Adrenal gland (tissue), 12 donors: ENCODE results near the gene CGN. TPM values are rescaled to one million over a fixed set of nuclear protein-coding genes. Genes with fewer than 3 reads are reported as not detected.
A peak's percentile ranks its signal among the peaks of the same experiment; 100 is the strongest.

Experiments
- DNase-seq, 7 donors: peaks; one replicate each; pipeline ENCODE4 v3.0.0-alpha.2; 2019 to 2020
- H3K27ac ChIP-seq, 5 donors: fragments of 200-600 bp; sonication (generic) in 4 of 5; 1 replicate in 3 of 5; 2 replicates in 2 of 5; pipeline versions ENCODE4 v1.5.1 to v1.8.0; 2016 to 2020; ENCODE audit warnings: mild to moderate bottlenecking in 1 of 5
- H3K27me3 ChIP-seq: fragments of 200-600 bp; 2 replicates; pipeline ENCODE4 v1.8.0; 2021
- H3K36me3 ChIP-seq, 2 donors: fragments of 200-600 bp; replicated peaks in 1 of 2; 1 replicate in 1 of 2; 2 replicates in 1 of 2; pipeline versions ENCODE4 v1.5.1 to v1.8.0; 2018 to 2022
- H3K4me1 ChIP-seq, 2 donors: fragments of 200-600 bp; replicated peaks in 1 of 2; 1 replicate in 1 of 2; 2 replicates in 1 of 2; pipeline versions ENCODE4 v1.5.1 to v1.8.0; 2018 to 2021
- H3K4me3 ChIP-seq, 4 donors: fragments of 200-600 bp; sonication (generic) in 3 of 4; one replicate each; pipeline ENCODE4 v1.5.1; 2016 to 2018
- H3K9me3 ChIP-seq, 3 donors: fragments of 200-600 bp; sonication (generic) in 1 of 3; replicated peaks in 1 of 3; 1 replicate in 2 of 3; 2 replicates in 1 of 3; pipeline versions ENCODE4 v1.5.1 to v1.8.0; 2016 to 2021
- CTCF ChIP-seq, 6 experiments: fragments of 450-650 bp in 4 of 6; fragments of 200-600 bp in 2 of 6; sonication (generic) in 1 of 6; IDR thresholded peaks; 1 replicate in 5 of 6; 2 replicates in 1 of 6; pipeline versions ENCODE4 v1.5.1 to v1.8.0; 2016 to 2021; ENCODE audit warnings: antibody characterized with exemption in 6 of 6, mild to moderate bottlenecking in 2 of 6, moderate library complexity in 1 of 6
- POLR2A ChIP-seq, 2 donors: fragments of 450-650 bp; IDR thresholded peaks; one replicate each; pipeline ENCODE4 v1.6.1; 2017; ENCODE audit warnings: antibody characterized with exemption in 2 of 2, mild to moderate bottlenecking in 2 of 2, moderate library complexity in 1 of 2
- WGBS, 4 donors: extraction: QIAGEN DNeasy Blood & Tissue Kit in 2 of 4; methylation state at CpG; one replicate each; pipeline versions ENCODE4 v1.1.5 to v1.1.7; 2013 to 2017; 5-methylcytosine and 5-hydroxymethylcytosine counted together
- intact Hi-C, 2 donors: fragments of 100-400 bp; cut with DNase I; formaldehyde crosslinking; loops; one replicate each; pipeline versions ENCODE4 v1.14.1 to v1.15.0; 2022 to 2023
- polyA plus RNA-seq, 3 donors: library from polyadenylated mRNA; stranded (reverse); fragments of 200-250 nt in 2 of 3; fragments of 350-450 nt in 1 of 3; fragmentation: Illumina TruSeq in 1 of 3; extraction: RNeasy Lipid Tissue Mini Kit (QIAGEN cat#74804) in 1 of 3; gene quantifications; one replicate each; pipeline ENCODE4 v1.2.3, GENCODE V29; 2013 to 2014
- total RNA-seq, 9 donors: library from RNA; depleted of rRNA in 4 of 9; stranded (reverse); fragments of >200 nt in 4 of 9; fragments of 120-200 nt in 1 of 9; fragmentation: NEBNext Ultra II Directional in 1 of 9; extraction: Animal tissue kit (Norgen Biotek cat#: 25700) in 1 of 9; gene quantifications; one replicate each; pipeline versions ENCODE4 v1.1.0 to v1.2.4, GENCODE V29; 2013 to 2023
- donor health status: healthy with polysubstance abuse.
- donor health status: Bipolar disorder and iron deficiency.
- donor health status: DM: yes; HTN: yes; CAD: no.
- donor health status: DM: no; HTN: no; CAD: no.
- donor health status: DM: no; HTN: no; CAD: no.
- donor health status: DM: yes; HTN: yes; CAD: no.

Gene CGN
- total and polyA plus RNA-seq, 12 donors = 0.06 to 5.8 (median 0.82) TPM

GRCh38 chr1:151512326-151512725, 1.1 kb downstream of the CGN start:
- peak overlapping the region in 1 of 4 donors; percentile 71 for H3K4me3 ChIP-seq

GRCh38 chr1:151512801-151513625, 1.8 kb downstream of the CGN start:
- Histone ChIP-seq H3K27ac (no peak overlapping the region), H3K4me1 (peaks cover 0 to 18% of the 10 kb centered on the region in 2 donors), H3K9me3 (no peaks in the 10 kb centered on the region), H3K36me3 (no peaks in the 10 kb centered on the region), H3K4me3 (no peak overlapping the region), H3K27me3 (no peaks in the 10 kb centered on the region)
- intact Hi-C loops = no loop called here
- TF ChIP-seq POLR2A (IDR thresholded peaks at IDR 0.05) (no peak), CTCF (IDR thresholded peaks at IDR 0.05) (no peak)
- DNase-seq = no peak
- 47 to 52% (median 51%) methylated on average over 8 of the region's 8 CpGs for WGBS, 4 donors

More at GRCh38 chr1:151512326-151512725, 1.1 kb downstream of the CGN start:
- no peak overlapping the region for H3K27ac ChIP-seq
- H3K9me3 ChIP-seq = no peaks in the 10 kb centered on the region
- H3K4me1 ChIP-seq = peaks cover 0 to 18% of the 10 kb centered on the region in 2 donors
- intact Hi-C loops = no loop called here
- H3K27me3 ChIP-seq = no peaks in the 10 kb centered on the region
- TF ChIP-seq CTCF (IDR thresholded peaks at IDR 0.05) (no peak), POLR2A (IDR thresholded peaks at IDR 0.05) (no peak)
- WGBS, 4 donors = 67 to 95% (median 74%) methylated on average over 3 to 4 of the region's 4 CpGs
- H3K36me3 ChIP-seq = no peaks in the 10 kb centered on the region
- DNase-seq = no peak

GRCh38 chr1:151513626-151514121, 2.5 kb downstream of the CGN start:
- Histone ChIP-seq H3K4me1 (peaks cover 0 to 18% of the 10 kb centered on the region in 2 donors), H3K27ac (no peak overlapping the region), H3K36me3 (no peaks in the 10 kb centered on the region), H3K27me3 (no peaks in the 10 kb centered on the region), H3K9me3 (no peaks in the 10 kb centered on the region), H3K4me3 (no peak overlapping the region)
- DNase-seq = no peak
- TF ChIP-seq POLR2A (IDR thresholded peaks at IDR 0.05) = no peak
- no peak for TF ChIP-seq CTCF (IDR thresholded peaks at IDR 0.05)
- intact Hi-C loops = no loop called here
- WGBS, 4 donors = 45 to 82% (median 79%) methylated on average over 2 to 6 of the region's 6 CpGs

- Histone ChIP-seq H3K27me3 (no peaks in the 10 kb centered on the region), H3K27ac (no peak overlapping the region), H3K4me3 (no peak overlapping the region), H3K4me1 (peaks cover 0 to 18% of the 10 kb centered on the region in 2 donors), H3K36me3 (no peaks in the 10 kb centered on the region), H3K9me3 (no peaks in the 10 kb centered on the region)
- DNase-seq = no peak
- WGBS, 4 donors = 84 to 90% (median 86%) methylated on average over 4 of the region's 4 CpGs
- intact Hi-C loops = no loop called here
- TF ChIP-seq CTCF (IDR thresholded peaks at IDR 0.05) (no peak), POLR2A (IDR thresholded peaks at IDR 0.05) (no peak)
These were observed 3.2 kb downstream of the CGN start for GRCh38 chr1:151514366-151514765.
